ENCODE measurements around the gene SCFD2. TPM values are rescaled to one million over a fixed set of nuclear protein-coding genes. Genes with fewer than 3 reads are reported as not detected.
"Not testable (repeated sequence)": the region's sequence is repeated elsewhere in the genome, so short reads cannot be mapped to it uniquely, and the experiment has no call there.

SCFD2 gene
- total RNA-seq, 1 donor from 2014 or later: 16.2 TPM

DNA sequence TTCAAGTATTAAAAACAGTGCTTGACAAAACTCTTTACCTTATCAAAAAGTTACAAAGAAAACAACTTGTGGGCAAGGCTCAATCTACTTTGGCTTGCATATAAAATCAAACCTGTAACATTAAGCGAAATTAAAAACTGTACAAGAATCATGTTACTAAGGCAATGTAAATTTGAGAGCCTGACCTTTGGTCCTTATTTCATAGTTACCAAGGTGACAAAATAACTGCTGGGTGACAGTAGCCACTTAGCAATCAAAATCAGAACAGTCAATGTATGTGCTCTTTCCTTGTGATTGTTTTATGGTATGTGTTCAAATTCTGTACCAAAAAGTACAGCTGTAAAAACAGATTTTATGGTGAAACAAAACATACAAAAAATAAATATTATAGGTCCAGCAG lies 299.7 kb downstream of the SCFD2 start:
- Histone ChIP-seq H3K27me3 (ENCODE audit: control insufficient read depth in 3 of 3, insufficient read depth in 3 of 3, low read length in 3 of 3) (no peaks in the 10 kb centered on the region), H3K27ac (ENCODE audit: low read depth, low read length) (no peak overlapping the region), H3K4me1 (ENCODE audit: control insufficient read depth in 3 of 3, insufficient read depth in 3 of 3, low read length in 3 of 3) (no peaks in the 10 kb centered on the region), H3K36me3 (ENCODE audit: control insufficient read depth in 3 of 3, insufficient read depth in 3 of 3, low read length in 3 of 3) (no peaks in the 10 kb centered on the region), H3K9ac (ENCODE audit: low read depth in 1 of 3, low read length in 3 of 3) (no peak overlapping the region), H3K9me3 (ENCODE audit: control insufficient read depth in 3 of 3, low read length in 3 of 3) (no peaks in the 10 kb centered on the region), H3K4me3 (ENCODE audit: low read length in 3 of 3) (no peak overlapping the region)

DNA sequence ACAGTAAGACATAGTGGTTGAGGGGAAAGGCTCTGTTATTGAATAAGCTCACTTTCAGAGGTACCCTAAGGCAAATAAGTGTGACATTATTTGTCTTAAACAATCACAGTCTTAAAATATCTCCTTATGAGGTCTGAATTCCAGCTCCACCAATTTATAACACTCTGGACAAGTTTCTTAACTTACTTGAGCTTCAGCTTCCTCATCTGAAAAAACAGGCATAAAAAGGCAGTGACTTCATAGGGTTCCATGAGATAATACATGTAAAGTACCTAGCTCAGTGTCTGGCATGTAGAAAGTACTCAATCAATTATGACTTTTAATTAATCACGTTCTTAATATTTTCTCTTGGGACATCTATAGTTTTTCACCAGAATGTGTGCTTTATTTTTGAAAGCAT lies 301.3 kb downstream of the SCFD2 start:
- Histone ChIP-seq H3K9me3 (ENCODE audit: control insufficient read depth in 3 of 3, low read length in 3 of 3) (no peaks in the 10 kb centered on the region), H3K9ac (ENCODE audit: low read depth in 1 of 3, low read length in 3 of 3) (no peak overlapping the region), H3K4me3 (ENCODE audit: low read length in 3 of 3) (no peak overlapping the region), H3K27me3 (ENCODE audit: control insufficient read depth in 3 of 3, insufficient read depth in 3 of 3, low read length in 3 of 3) (no peaks in the 10 kb centered on the region), H3K36me3 (ENCODE audit: control insufficient read depth in 3 of 3, insufficient read depth in 3 of 3, low read length in 3 of 3) (no peaks in the 10 kb centered on the region), H3K4me1 (ENCODE audit: control insufficient read depth in 3 of 3, insufficient read depth in 3 of 3, low read length in 3 of 3) (no peaks in the 10 kb centered on the region), H3K27ac (ENCODE audit: low read depth, low read length) (no peak overlapping the region)

DNA sequence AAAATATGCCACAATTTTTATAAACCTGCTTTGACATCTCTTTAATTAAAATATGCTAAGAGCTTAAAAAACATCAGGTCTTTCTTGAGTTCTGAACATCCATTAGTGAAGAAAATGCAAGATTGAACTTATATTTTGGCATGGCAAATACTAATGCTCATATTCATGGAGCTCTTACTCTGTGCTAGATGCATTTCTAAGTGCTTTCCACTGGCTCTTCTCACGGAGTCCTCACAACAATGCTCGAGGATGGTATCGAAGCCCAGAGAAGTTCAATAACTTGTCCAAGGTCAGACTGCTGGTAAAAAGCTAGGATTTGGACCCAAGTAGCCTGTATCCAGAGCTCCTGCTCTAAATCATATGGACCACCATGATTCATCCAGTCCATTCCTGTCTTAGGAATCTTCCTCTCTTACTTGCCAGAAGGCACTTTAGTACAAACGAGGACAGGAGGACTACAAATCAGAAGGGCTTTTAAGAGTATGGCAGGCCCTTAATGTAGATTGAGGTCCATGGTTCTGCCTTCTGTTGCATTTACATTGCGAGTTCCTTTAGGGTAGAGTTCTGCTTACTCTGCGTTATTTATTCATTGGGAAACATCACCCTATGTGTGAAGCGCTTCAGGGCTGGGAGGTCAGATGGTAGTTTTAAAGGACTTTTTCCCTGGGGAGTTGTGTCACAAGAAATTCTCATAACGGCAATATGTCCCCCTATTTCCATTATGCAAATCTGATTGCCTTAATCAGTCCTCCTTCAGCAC lies 304.6 kb downstream of the SCFD2 start:
- no peak overlapping the region for H3K27ac ChIP-seq (ENCODE audit: low read depth, low read length)
- H3K36me3 ChIP-seq (ENCODE audit: control insufficient read depth in 3 of 3, insufficient read depth in 3 of 3, low read length in 3 of 3): no peaks in the 10 kb centered on the region

DNA sequence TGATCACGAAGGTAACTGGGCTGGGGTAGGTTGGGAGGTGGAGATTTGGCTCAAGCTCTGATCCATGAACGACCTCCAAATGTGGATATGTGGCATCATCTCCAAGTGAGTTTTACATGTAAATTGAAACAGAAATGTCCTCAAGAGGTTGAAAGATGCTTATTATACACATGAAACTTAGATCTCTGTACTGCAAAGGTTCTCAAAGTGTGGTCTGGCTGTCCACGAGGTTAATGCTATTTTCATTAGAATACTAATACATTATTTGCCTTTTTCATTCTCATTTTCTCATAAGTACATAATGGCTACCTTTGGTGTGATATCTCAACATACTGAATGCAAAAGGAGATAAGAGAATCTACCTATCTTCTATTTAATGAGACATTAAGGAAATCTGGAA lies 305.6 kb downstream of the SCFD2 start:
- Histone ChIP-seq H3K4me1 (ENCODE audit: control insufficient read depth in 3 of 3, insufficient read depth in 3 of 3, low read length in 3 of 3) (peaks cover 10 to 24% (median 18%) of the 10 kb centered on the region in 3 donors), H3K27ac (ENCODE audit: low read depth, low read length) (no peak overlapping the region), H3K27me3 (ENCODE audit: control insufficient read depth in 3 of 3, insufficient read depth in 3 of 3, low read length in 3 of 3) (no peaks in the 10 kb centered on the region), H3K9ac (ENCODE audit: low read depth in 1 of 3, low read length in 3 of 3) (no peak overlapping the region), H3K4me3 (ENCODE audit: low read length in 3 of 3) (no peak overlapping the region), H3K36me3 (ENCODE audit: control insufficient read depth in 3 of 3, insufficient read depth in 3 of 3, low read length in 3 of 3) (no peaks in the 10 kb centered on the region), H3K9me3 (ENCODE audit: control insufficient read depth in 3 of 3, low read length in 3 of 3) (no peaks in the 10 kb centered on the region)

More for the DNA sequence above, 304.6 kb downstream of the SCFD2 start:
- no peak overlapping the region for H3K4me3 ChIP-seq (ENCODE audit: low read length in 3 of 3)
- no peaks in the 10 kb centered on the region for H3K27me3 ChIP-seq (ENCODE audit: control insufficient read depth in 3 of 3, insufficient read depth in 3 of 3, low read length in 3 of 3)
- no peak overlapping the region for H3K9ac ChIP-seq (ENCODE audit: low read depth in 1 of 3, low read length in 3 of 3)
- H3K4me1 ChIP-seq (ENCODE audit: control insufficient read depth in 3 of 3, insufficient read depth in 3 of 3, low read length in 3 of 3): peaks cover 2 to 15% (median 9%) of the 10 kb centered on the region in 3 donors
- H3K9me3 ChIP-seq (ENCODE audit: control insufficient read depth in 3 of 3, low read length in 3 of 3): no peaks in the 10 kb centered on the region

DNA sequence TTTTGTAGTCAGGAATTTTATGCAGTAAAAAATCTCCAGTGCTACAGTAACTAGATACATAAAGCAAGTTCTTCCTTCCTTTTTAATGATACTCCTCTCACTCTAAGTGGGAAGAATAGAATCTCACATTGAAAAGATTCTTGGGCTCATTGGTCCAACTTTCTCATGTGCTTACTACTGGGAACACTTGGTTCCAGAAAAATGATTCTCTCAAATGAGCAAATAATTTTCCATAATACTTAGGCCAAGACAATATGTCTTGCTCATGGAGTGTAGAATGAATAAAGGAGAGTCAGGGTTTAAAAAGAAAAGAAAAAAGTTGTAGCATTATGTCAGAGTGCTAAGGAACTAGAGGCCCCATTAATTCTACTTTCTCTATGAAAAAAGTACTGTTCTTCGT lies 306.0 kb downstream of the SCFD2 start:
- no peak overlapping the region for H3K9ac ChIP-seq (ENCODE audit: low read depth in 1 of 3, low read length in 3 of 3)
- no peak overlapping the region for H3K27ac ChIP-seq (ENCODE audit: low read depth, low read length)
- no peak overlapping the region for H3K4me3 ChIP-seq (ENCODE audit: low read length in 3 of 3)

DNA sequence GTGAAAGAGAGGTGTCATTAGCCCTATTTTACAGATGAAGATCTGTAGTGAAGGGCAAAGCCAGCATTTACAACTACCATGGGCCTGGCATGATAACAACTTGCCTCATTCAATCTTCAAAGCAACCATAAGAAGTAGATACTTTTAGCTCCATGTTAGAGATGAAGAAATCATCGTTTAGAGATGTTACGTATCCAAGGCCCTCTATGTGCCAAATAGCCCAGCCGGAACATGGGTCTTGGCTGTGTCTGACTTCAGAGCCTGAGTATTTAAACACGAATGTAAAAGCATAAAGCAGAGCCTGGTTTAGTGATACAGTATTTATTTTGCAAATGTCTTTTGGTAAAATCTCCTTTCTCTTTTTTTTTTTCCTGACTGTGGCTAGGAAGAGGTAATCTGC lies 306.6 kb downstream of the SCFD2 start:
- Histone ChIP-seq H3K4me1 (ENCODE audit: control insufficient read depth in 3 of 3, insufficient read depth in 3 of 3, low read length in 3 of 3) (peaks cover 11 to 28% (median 25%) of the 10 kb centered on the region in 3 donors), H3K27me3 (ENCODE audit: control insufficient read depth in 3 of 3, insufficient read depth in 3 of 3, low read length in 3 of 3) (no peaks in the 10 kb centered on the region), H3K9ac (ENCODE audit: low read depth in 1 of 3, low read length in 3 of 3) (no peak overlapping the region), H3K9me3 (ENCODE audit: control insufficient read depth in 3 of 3, low read length in 3 of 3) (no peaks in the 10 kb centered on the region), H3K27ac (ENCODE audit: low read depth, low read length) (no peak overlapping the region), H3K36me3 (ENCODE audit: control insufficient read depth in 3 of 3, insufficient read depth in 3 of 3, low read length in 3 of 3) (no peaks in the 10 kb centered on the region), H3K4me3 (ENCODE audit: low read length in 3 of 3) (no peak overlapping the region)

More for the DNA sequence above, 306.0 kb downstream of the SCFD2 start:
- H3K36me3 ChIP-seq (ENCODE audit: control insufficient read depth in 3 of 3, insufficient read depth in 3 of 3, low read length in 3 of 3): no peaks in the 10 kb centered on the region
- no peaks in the 10 kb centered on the region for H3K27me3 ChIP-seq (ENCODE audit: control insufficient read depth in 3 of 3, insufficient read depth in 3 of 3, low read length in 3 of 3)
- no peaks in the 10 kb centered on the region for H3K9me3 ChIP-seq (ENCODE audit: control insufficient read depth in 3 of 3, low read length in 3 of 3)
- H3K4me1 ChIP-seq (ENCODE audit: control insufficient read depth in 3 of 3, insufficient read depth in 3 of 3, low read length in 3 of 3): peaks cover 11 to 28% (median 22%) of the 10 kb centered on the region in 3 donors

DNA sequence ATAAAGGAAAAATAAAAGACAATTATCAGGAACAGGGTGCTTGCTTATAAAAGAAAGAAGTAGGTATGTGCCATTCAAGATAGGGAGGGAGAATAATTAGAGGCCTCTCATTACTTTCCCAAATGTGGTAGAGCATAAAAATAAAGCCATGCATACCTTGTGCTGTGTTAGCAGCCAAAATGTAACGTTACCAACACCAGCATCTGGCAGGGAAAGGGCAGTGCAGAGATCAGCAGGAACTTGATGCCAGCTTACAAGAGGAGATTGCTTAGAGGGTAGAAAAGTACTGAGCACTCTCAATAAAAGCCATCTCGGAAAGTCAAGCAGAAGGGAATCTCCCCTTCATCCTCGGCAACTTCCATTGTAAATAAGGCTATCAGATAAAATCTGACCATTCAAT lies 308.2 kb downstream of the SCFD2 start:
- H3K9ac ChIP-seq (ENCODE audit: low read depth in 1 of 3, low read length in 3 of 3): no peak overlapping the region
- H3K27ac ChIP-seq (ENCODE audit: low read depth, low read length): no peak overlapping the region

DNA sequence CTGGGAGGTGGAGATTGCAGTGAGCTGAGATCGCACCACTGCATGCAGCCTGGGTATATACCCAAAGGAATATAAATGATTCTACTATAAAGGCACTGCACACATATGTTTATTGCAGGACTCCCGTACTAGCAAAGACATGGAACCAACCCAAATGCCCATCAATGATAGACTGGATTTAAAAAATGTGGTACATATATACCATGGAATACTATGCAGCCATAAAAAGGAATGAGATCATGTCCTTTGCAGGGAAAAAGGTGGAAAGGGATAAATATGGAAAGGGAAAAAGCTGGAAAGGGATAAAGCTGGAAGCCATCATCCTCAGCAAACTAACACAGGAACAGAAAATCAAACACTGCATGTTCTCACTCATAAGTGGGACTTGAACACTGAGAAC lies 308.8 kb downstream of the SCFD2 start:
- H3K27ac ChIP-seq (ENCODE audit: low read depth, low read length); H3K36me3 ChIP-seq (ENCODE audit: control insufficient read depth in 3 of 3, insufficient read depth in 3 of 3, low read length in 3 of 3); H3K27me3 ChIP-seq (ENCODE audit: control insufficient read depth in 3 of 3, insufficient read depth in 3 of 3, low read length in 3 of 3); H3K9ac ChIP-seq (ENCODE audit: low read depth in 1 of 3, low read length in 3 of 3); H3K9me3 ChIP-seq (ENCODE audit: control insufficient read depth in 3 of 3, low read length in 3 of 3); H3K4me3 ChIP-seq (ENCODE audit: low read length in 3 of 3): not testable (repeated sequence)
- peaks cover 11 to 28% (median 25%) of the 10 kb centered on the region in 3 donors for H3K4me1 ChIP-seq (ENCODE audit: control insufficient read depth in 3 of 3, insufficient read depth in 3 of 3, low read length in 3 of 3)

More for the DNA sequence above, 308.2 kb downstream of the SCFD2 start:
- Histone ChIP-seq H3K4me3 (ENCODE audit: low read length in 3 of 3) (no peak overlapping the region), H3K27me3 (ENCODE audit: control insufficient read depth in 3 of 3, insufficient read depth in 3 of 3, low read length in 3 of 3) (no peaks in the 10 kb centered on the region), H3K9me3 (ENCODE audit: control insufficient read depth in 3 of 3, low read length in 3 of 3) (no peaks in the 10 kb centered on the region), H3K4me1 (ENCODE audit: control insufficient read depth in 3 of 3, insufficient read depth in 3 of 3, low read length in 3 of 3) (peaks cover 11 to 28% (median 25%) of the 10 kb centered on the region in 3 donors), H3K36me3 (ENCODE audit: control insufficient read depth in 3 of 3, insufficient read depth in 3 of 3, low read length in 3 of 3) (no peaks in the 10 kb centered on the region)

DNA sequence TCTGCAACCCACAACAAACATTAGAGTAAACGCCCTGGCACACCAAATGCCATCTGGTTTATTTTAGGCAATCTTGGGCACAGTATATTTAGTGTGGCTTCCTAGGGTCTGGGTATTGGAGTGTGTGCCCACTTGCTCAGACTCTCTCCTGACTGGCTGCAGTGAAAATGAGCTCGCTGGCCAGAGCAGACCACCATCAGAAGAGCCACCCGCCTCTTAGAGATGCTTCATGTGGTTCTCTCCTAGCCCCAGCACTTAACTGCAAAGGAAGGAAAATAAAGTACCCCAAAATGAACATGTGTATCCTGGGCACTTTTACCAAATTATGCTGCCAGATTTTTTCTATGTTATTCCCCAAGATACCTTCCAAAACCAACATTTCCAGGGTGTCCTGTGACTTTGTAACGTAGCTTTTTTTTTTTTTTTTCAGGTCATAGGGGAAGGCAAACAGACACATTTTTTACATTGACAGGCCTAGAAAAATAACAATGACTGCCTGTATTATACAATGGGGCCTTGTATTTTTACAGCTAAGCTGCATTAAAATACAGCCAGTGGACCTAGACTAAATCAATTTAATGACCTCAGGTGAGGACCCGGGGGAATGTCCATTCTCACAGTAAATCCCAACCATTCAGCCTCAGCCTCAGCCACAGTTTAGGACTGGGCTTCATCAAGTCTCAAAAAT lies 310.0 kb downstream of the SCFD2 start:
- Histone ChIP-seq H3K27ac (ENCODE audit: low read depth, low read length) (no peak overlapping the region), H3K36me3 (ENCODE audit: control insufficient read depth in 3 of 3, insufficient read depth in 3 of 3, low read length in 3 of 3) (no peaks in the 10 kb centered on the region), H3K4me3 (ENCODE audit: low read length in 3 of 3) (no peak overlapping the region), H3K9ac (ENCODE audit: low read depth in 1 of 3, low read length in 3 of 3) (no peak overlapping the region), H3K4me1 (ENCODE audit: control insufficient read depth in 3 of 3, insufficient read depth in 3 of 3, low read length in 3 of 3) (peaks cover 11 to 28% (median 25%) of the 10 kb centered on the region in 3 donors), H3K9me3 (ENCODE audit: control insufficient read depth in 3 of 3, low read length in 3 of 3) (no peaks in the 10 kb centered on the region), H3K27me3 (ENCODE audit: control insufficient read depth in 3 of 3, insufficient read depth in 3 of 3, low read length in 3 of 3) (no peaks in the 10 kb centered on the region)

DNA sequence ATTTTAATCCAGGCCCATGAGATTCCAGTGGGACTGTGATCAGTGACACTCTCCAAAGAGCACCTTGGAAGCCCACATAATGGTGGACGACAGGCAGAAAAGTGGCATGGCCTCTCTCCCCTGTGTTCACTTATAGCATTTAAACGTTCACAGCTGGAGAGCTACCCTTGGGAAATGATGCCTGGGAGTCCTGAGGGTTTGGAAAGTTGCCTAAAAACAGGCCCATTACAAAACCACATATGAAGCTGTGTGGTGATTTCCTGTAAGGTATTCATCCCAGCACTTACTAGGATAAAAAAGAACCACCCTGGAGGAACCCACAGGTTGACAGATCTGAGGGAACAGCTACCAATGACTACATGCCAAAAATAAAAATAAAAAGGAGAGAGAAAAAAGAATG lies 310.6 kb downstream of the SCFD2 start:
- Histone ChIP-seq H3K4me3 (ENCODE audit: low read length in 3 of 3) (no peak overlapping the region), H3K27me3 (ENCODE audit: control insufficient read depth in 3 of 3, insufficient read depth in 3 of 3, low read length in 3 of 3) (no peaks in the 10 kb centered on the region), H3K27ac (ENCODE audit: low read depth, low read length) (no peak overlapping the region), H3K9ac (ENCODE audit: low read depth in 1 of 3, low read length in 3 of 3) (no peak overlapping the region), H3K36me3 (ENCODE audit: control insufficient read depth in 3 of 3, insufficient read depth in 3 of 3, low read length in 3 of 3) (no peaks in the 10 kb centered on the region), H3K4me1 (ENCODE audit: control insufficient read depth in 3 of 3, insufficient read depth in 3 of 3, low read length in 3 of 3) (peaks cover 11 to 28% (median 25%) of the 10 kb centered on the region in 3 donors), H3K9me3 (ENCODE audit: control insufficient read depth in 3 of 3, low read length in 3 of 3) (no peaks in the 10 kb centered on the region)
